ENCODE results near the gene ZP3.
"Not testable (repeated sequence)": the region's sequence is repeated elsewhere in the genome, so short reads cannot be mapped to it uniquely, and the experiment has no call there.

GRCh38 chr7:76387789-76388188 lies 37.0 kb upstream of the ZP3 start:
- not testable (repeated sequence) for TF ChIP-seq CTCF (IDR thresholded peaks at IDR 0.05; ENCODE audit: poor library complexity, severe bottlenecking); EP300 (conservative IDR thresholded peaks at IDR 0.05; ENCODE audit: poor library complexity, severe bottlenecking); EZH2 (IDR thresholded peaks at IDR 0.05; ENCODE audit: borderline replicate concordance, insufficient read depth, low read length, poor library complexity, severe bottlenecking)

Data from neural cell (in vitro differentiated cells).